Breast epithelium (tissue), 4 donors: ENCODE data around the gene TRPV4. TPM values are rescaled to one million over a fixed set of nuclear protein-coding genes. Genes with fewer than 3 reads are reported as not detected.
A peak's percentile ranks its signal among the peaks of the same experiment; 100 is the strongest.

ENCODE experiments used
- DNase-seq, 2 donors: peaks; one replicate each; pipeline ENCODE4 v3.0.0-alpha.2; 2019; ENCODE audit warnings: low spot score in 2 of 2
- H3K27ac ChIP-seq, 2 donors: fragments of 200-600 bp; sonication (generic) in 1 of 2; one replicate each; pipeline ENCODE4 v1.5.1; 2016 to 2019; ENCODE audit warnings: mild to moderate bottlenecking in 1 of 2
- H3K27me3 ChIP-seq, 2 donors: fragments of 200-600 bp; sonication (generic) in 1 of 2; one replicate each; pipeline versions ENCODE4 v1.5.1 to v1.6.0; 2017 to 2019; ENCODE audit warnings: control low read depth in 1 of 2, mild to moderate bottlenecking in 1 of 2
- H3K36me3 ChIP-seq: fragments of 200-600 bp; one replicate; pipeline ENCODE4 v1.5.1; 2019
- H3K4me1 ChIP-seq, 2 donors: fragments of 200-600 bp; sonication (generic); one replicate each; pipeline ENCODE4 v1.5.1; 2016 to 2019; ENCODE audit warnings: control low read depth in 1 of 2
- H3K4me3 ChIP-seq, 3 donors: fragments of 200-600 bp; sonication (generic); 1 replicate in 2 of 3; 2 replicates in 1 of 3; pipeline ENCODE4 v1.5.1; 2016 to 2019; ENCODE audit warnings: mild to moderate bottlenecking in 3 of 3, moderate library complexity in 2 of 3
- H3K9me3 ChIP-seq, 2 donors: fragments of 200-600 bp; sonication (generic) in 1 of 2; one replicate each; pipeline ENCODE4 v1.5.1; 2016 to 2019; ENCODE audit warnings: control low read depth in 1 of 2
- POLR2A ChIP-seq: fragments of 450-650 bp; IDR thresholded peaks from one replicate; pipeline ENCODE4 v1.6.1; 2016; ENCODE audit warnings: antibody characterized with exemption, mild to moderate bottlenecking, moderate library complexity
- POLR2AphosphoS5 ChIP-seq, 3 donors: sonication (generic); formaldehyde crosslinking; IDR thresholded peaks; one replicate each; pipeline ENCODE4 v1.6.1; 2017; ENCODE audit warnings: antibody characterized with exemption in 3 of 3
- intact Hi-C: fragments of 100-400 bp; cut with DNase I; formaldehyde crosslinking; loops from one replicate; pipeline ENCODE4 v1.15.1; 2023; ENCODE audit warnings: low total_unique reads
- total RNA-seq, 3 donors: library from RNA; depleted of rRNA; stranded (reverse); fragments of >200 nt; gene quantifications; one replicate each; pipeline ENCODE4 v1.1.0, GENCODE V29; 2016
- TF ChIP-seq, protein P1 (sequence below), 3 donors: fragments of 450-650 bp; IDR thresholded peaks; one replicate each; pipeline ENCODE4 v1.5.1; 2016 to 2017; ENCODE audit warnings: antibody characterized with exemption in 3 of 3, mild to moderate bottlenecking in 3 of 3, moderate library complexity in 3 of 3

TRPV4 gene
- total RNA-seq, 3 donors from 2014 or later = 0.64 to 6.4 (median 2.0) TPM

DNA sequence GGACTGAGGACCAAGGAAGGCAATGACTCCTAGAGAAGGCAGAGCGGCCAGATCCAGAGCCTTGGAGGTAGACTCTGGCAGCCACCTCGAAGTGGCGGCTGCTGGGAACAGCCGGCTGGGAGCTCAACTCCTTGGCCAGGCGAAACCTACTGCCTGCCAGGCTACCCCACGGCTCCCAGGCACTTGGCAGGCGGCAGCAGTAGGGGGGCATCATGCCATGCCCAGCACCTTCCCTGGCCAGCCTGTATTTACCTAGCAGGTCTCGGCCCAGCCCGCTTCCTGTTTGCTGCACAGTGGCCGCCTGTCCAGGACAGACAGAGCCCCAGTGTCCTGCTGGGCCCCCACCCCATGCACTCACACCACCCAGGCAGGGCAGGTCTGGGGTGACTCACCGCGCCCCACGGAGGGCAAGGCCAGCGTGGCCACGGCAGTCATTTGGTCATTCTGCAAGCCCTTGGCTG lies 10.2 kb downstream of the TRPV4 start:
- H3K4me1 ChIP-seq = peaks cover 0 to 31% of the 10 kb centered on the region in 2 donors
- H3K27ac ChIP-seq = peak overlapping the region; percentile 74 to 78
- no peak overlapping the region for H3K4me3 ChIP-seq
- no peaks in the 10 kb centered on the region for H3K27me3 ChIP-seq
- no peaks in the 10 kb centered on the region for H3K36me3 ChIP-seq
- TF ChIP-seq POLR2A = no peak
- TF ChIP-seq POLR2AphosphoS5 (IDR thresholded peaks at IDR 0.05) = no peak
- TF ChIP-seq, protein P1, sequence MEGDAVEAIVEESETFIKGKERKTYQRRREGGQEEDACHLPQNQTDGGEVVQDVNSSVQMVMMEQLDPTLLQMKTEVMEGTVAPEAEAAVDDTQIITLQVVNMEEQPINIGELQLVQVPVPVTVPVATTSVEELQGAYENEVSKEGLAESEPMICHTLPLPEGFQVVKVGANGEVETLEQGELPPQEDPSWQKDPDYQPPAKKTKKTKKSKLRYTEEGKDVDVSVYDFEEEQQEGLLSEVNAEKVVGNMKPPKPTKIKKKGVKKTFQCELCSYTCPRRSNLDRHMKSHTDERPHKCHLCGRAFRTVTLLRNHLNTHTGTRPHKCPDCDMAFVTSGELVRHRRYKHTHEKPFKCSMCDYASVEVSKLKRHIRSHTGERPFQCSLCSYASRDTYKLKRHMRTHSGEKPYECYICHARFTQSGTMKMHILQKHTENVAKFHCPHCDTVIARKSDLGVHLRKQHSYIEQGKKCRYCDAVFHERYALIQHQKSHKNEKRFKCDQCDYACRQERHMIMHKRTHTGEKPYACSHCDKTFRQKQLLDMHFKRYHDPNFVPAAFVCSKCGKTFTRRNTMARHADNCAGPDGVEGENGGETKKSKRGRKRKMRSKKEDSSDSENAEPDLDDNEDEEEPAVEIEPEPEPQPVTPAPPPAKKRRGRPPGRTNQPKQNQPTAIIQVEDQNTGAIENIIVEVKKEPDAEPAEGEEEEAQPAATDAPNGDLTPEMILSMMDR (IDR thresholded peaks at IDR 0.05) = no peak
- intact Hi-C loops = no loop called here
- H3K9me3 ChIP-seq = no peaks in the 10 kb centered on the region
- DNase-seq = peak; percentile 60 to 79

DNA sequence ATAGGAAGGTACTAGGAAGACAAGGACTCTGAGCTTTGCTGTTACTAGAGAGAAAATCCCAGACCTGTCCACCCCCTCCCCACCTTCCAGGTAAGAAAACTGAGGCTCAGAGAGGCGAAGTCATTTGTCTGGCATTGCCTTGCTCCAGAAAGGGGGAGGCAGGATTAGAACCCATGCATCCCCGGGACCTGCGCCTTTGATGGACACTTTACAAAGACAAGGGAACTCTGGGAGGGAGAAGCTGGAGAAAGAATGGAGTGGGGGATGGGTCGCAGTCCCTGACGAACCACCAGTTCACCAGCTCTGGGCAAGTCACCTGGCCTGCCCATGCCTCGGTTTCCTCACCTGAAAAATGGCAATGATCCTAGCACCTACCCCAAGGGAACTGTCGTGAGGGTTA lies 10.8 kb downstream of the TRPV4 start:
- intact Hi-C loops = no loop called here
- H3K9me3 ChIP-seq = no peaks in the 10 kb centered on the region
- peak overlapping the region; percentile 74 to 78 for H3K27ac ChIP-seq
- DNase-seq = no peak
- H3K36me3 ChIP-seq = no peaks in the 10 kb centered on the region
- H3K4me1 ChIP-seq = peaks cover 0 to 31% of the 10 kb centered on the region in 2 donors
- H3K27me3 ChIP-seq = no peaks in the 10 kb centered on the region
- H3K4me3 ChIP-seq = no peak overlapping the region
- TF ChIP-seq POLR2A (no peak), POLR2AphosphoS5 (IDR thresholded peaks at IDR 0.05) (no peak)
- TF ChIP-seq, protein P1 (IDR thresholded peaks at IDR 0.05) = no peak

DNA sequence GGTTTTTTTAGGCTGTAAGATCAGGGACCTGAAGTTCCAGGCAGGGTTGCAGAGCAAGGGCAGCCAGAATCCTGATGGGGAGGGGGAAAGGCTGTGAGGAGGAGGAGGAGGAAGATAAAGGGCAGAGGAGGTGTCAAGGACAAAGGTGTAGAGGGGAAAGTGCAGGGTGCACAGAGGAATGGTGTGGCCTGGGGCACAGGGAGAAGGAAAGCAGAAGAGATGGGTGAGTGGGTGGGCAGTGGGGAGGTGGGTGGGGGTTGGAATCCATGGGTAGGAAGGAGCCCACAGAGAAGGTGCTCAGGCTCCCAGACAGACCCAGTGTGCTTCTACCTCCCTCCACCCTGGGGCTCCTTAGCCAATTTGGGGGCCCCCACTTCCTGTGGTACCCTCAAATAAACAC lies 11.2 kb downstream of the TRPV4 start:
- peak overlapping the region; percentile 74 to 78 for H3K27ac ChIP-seq
- TF ChIP-seq POLR2A (no peak), POLR2AphosphoS5 (IDR thresholded peaks at IDR 0.05) (no peak)
- TF ChIP-seq, protein P1 (IDR thresholded peaks at IDR 0.05) = no peak
- no peaks in the 10 kb centered on the region for H3K27me3 ChIP-seq
- H3K9me3 ChIP-seq = no peaks in the 10 kb centered on the region
- intact Hi-C loops = no loop called here
- peaks cover 0 to 31% of the 10 kb centered on the region in 2 donors for H3K4me1 ChIP-seq
- H3K36me3 ChIP-seq = no peaks in the 10 kb centered on the region
- no peak overlapping the region for H3K4me3 ChIP-seq
- DNase-seq = no peak

DNA sequence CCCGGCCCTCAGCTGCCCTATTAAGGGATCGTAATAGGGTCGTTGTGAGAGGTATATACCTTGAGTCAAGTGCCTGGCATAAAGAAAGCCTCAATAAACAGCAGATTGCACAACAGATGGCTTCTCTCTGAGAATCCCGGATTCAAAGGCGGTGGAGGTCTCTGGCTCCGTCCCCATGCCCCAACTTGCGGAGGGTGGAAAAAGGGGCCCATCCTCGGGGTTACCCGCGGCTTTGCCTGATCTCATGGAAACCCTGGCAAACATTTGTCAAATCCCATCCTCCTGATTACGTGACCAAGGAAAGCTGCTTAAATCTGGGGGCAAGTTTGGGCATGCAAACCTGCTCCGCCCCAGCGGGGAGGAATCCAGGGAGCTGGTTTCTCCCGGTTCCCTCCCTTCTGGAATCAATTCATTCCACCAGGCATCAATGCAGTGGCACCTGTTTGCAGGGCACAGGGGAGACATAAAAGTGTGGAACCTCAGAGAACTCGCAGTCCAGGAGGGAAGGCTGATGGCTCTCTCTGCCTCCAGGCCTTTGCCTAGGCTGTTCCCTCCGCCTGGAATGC lies 12.3 kb downstream of the TRPV4 start:
- intact Hi-C loops = no loop called here
- Histone ChIP-seq H3K9me3 (no peaks in the 10 kb centered on the region), H3K4me1 (peaks cover 0 to 31% of the 10 kb centered on the region in 2 donors), H3K27ac (peak overlapping the region; percentile 62 to 78), H3K4me3 (peak overlapping the region in 1 of 3 donors; percentile 15), H3K36me3 (no peaks in the 10 kb centered on the region), H3K27me3 (no peaks in the 10 kb centered on the region)
- DNase-seq = peak in 1 of 2 donors; percentile 59
- TF ChIP-seq POLR2A = no peak
- TF ChIP-seq POLR2AphosphoS5 (IDR thresholded peaks at IDR 0.05) = no peak
- TF ChIP-seq, protein P1 (IDR thresholded peaks at IDR 0.05) = no peak

DNA sequence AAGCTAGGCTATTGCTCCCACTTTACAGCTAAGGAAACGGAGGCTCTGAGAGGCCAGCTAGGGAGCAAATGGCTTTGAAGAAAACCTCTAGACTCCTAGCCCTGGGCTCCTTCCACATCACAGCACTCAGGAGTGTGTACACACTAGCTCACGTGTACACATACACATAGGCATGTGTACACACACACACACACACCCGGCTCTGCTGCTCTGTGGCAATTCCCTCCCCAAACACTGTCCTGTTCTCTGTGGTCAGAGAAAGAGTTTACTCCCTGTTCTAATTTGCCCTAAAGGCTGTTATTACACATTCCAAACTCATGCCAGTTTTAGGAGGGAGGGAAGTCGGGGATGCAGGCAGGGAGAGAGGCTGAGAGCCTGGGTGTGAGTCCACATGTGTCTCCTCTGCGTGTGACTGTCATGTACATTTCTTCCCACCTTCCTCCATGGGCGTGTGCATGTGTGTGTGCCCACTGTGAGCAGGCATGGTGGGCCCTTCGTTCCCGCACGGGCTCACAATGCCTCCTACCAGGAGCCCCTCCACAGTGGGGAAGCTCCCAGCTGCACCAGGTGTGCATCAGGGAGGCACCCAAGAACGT lies 14.2 kb downstream of the TRPV4 start:
- no peak overlapping the region for H3K4me3 ChIP-seq
- no peaks in the 10 kb centered on the region for H3K27me3 ChIP-seq
- H3K27ac ChIP-seq = peak overlapping the region; percentile 52 to 78
- peaks cover 0 to 31% of the 10 kb centered on the region in 2 donors for H3K4me1 ChIP-seq
- no peaks in the 10 kb centered on the region for H3K9me3 ChIP-seq
- intact Hi-C loops = no loop called here
- H3K36me3 ChIP-seq = no peaks in the 10 kb centered on the region
- DNase-seq = peak; percentile 65 to 73
- TF ChIP-seq POLR2AphosphoS5 (IDR thresholded peaks at IDR 0.05) (peak in 1 of 3 donors; percentile 17), POLR2A (no peak)
